GM19043 (cell line): ENCODE results near the gene PRKCG.
"Not testable (repeated sequence)": the region's sequence is repeated elsewhere in the genome, so short reads cannot be mapped to it uniquely, and the experiment has no call there.

Experiments
- ATAC-seq: cut with Tn5 transposase; IDR thresholded peaks from one replicate; pipeline ENCODE4 v1.9.1; 2021; ENCODE audit warnings: low read depth; ENCODE audit not compliant: unreplicated experiment

PRKCG gene

GRCh38 chr19:53881482-53882390 is at the start of gene PRKCG:
Gene PRKCG, plus strand, starts transcription at chr19:53882197. Its CDS starts 298 bp downstream, at chr19:53882495.
- ATAC-seq, result no peak

- not testable (repeated sequence) for ATAC-seq
These were observed 49.1 kb upstream of the PRKCG start for GRCh38 chr19:53832861-53833260.

- ATAC-seq, result not testable (repeated sequence)
These were observed 43.6 kb upstream of the PRKCG start for GRCh38 chr19:53838446-53838845.

- not testable (repeated sequence) for ATAC-seq
These were observed 41.8 kb upstream of the PRKCG start for GRCh38 chr19:53840241-53840640.

- not testable (repeated sequence) for ATAC-seq
These were observed 41.1 kb upstream of the PRKCG start for GRCh38 chr19:53840914-53841313.

GRCh38 chr19:53844849-53845246 is 37.1 kb upstream of the PRKCG start:
- no peak for ATAC-seq

- no peak for ATAC-seq
These were observed 34.4 kb upstream of the PRKCG start for GRCh38 chr19:53847555-53847954.

- no peak for ATAC-seq
These were observed 32.7 kb upstream of the PRKCG start for GRCh38 chr19:53849237-53849676.

- no peak for ATAC-seq
These were observed 28.3 kb upstream of the PRKCG start for GRCh38 chr19:53853707-53854106.

- ATAC-seq, result no peak
These were observed 17.6 kb upstream of the PRKCG start for GRCh38 chr19:53864308-53864836.

- ATAC-seq, result no peak
These were observed 16.5 kb upstream of the PRKCG start for GRCh38 chr19:53865523-53865917.

- no peak for ATAC-seq
These were observed 15.8 kb upstream of the PRKCG start for GRCh38 chr19:53865918-53866864.

- ATAC-seq, result no peak
These were observed 15.2 kb upstream of the PRKCG start for GRCh38 chr19:53866865-53867224.

GRCh38 chr19:53867225-53868090 is 14.5 kb upstream of the PRKCG start, which contains the start of gene MYADM:
Gene MYADM, plus strand, starts transcription at chr19:53867883. Its CDS starts 5,647 bp downstream, at chr19:53873530.
- peak; percentile 59 for ATAC-seq

GRCh38 chr19:53868091-53868891 is 13.7 kb upstream of the PRKCG start:
- ATAC-seq, result no peak

GRCh38 chr19:53868892-53869804 is 12.8 kb upstream of the PRKCG start:
- ATAC-seq, result peak; percentile 44

GRCh38 chr19:53869805-53870484 is 12.1 kb upstream of the PRKCG start:
- not testable (repeated sequence) for ATAC-seq
